IMR-90 (cell line): ENCODE measurements around the gene TRIM66. TPM values are rescaled to one million over a fixed set of nuclear protein-coding genes. Genes with fewer than 3 reads are reported as not detected.

Source experiments
- ATAC-seq: fragments of 200-7000 bp; cut with Tn5 transposase; 2 replicates; pipeline ENCODE4 v1.9.1; 2020; ENCODE audit warnings: low read depth, mild to moderate bottlenecking, moderate library complexity
- BruUV-seq: library from RNA; stranded (reverse); fragments of 400-500 nt; replicated peaks from 2 replicates; lab custom pipeline; 2021; lab: Mats Ljungman, UMichigan
- CTCF ChIA-PET: fragments of 300-600 bp; formaldehyde crosslinking; extraction: SDS; loops from one replicate; lab custom pipeline; 2021; ENCODE audit warnings: antibody characterized with exemption; lab: Yijun Ruan, JAX
- POLR2A ChIA-PET: fragments of 300-600 bp; sonication (Branson Sonifier 250); formaldehyde crosslinking; loops from one replicate; lab custom pipeline; 2022; ENCODE audit warnings: antibody characterized with exemption; ENCODE audit not compliant: unreplicated experiment; lab: Charles Lee
- DNase-seq: peaks from one replicate; pipeline ENCODE4 v3.0.0; 2013
- H2AFZ ChIP-seq: replicated peaks from 2 replicates; pipeline ENCODE3; 2013; ENCODE audit warnings: low read length, mild to moderate bottlenecking; ENCODE audit not compliant: poor library complexity
- H2AK5ac ChIP-seq: 2 replicates; pipeline ENCODE4 v1.6.1; 2013; ENCODE audit warnings: low read depth, low read length, inconsistent platforms
- H2AK9ac ChIP-seq: replicated peaks from 2 replicates; pipeline ENCODE3; 2013; ENCODE audit warnings: mild to moderate bottlenecking, low read depth, low read length, moderate library complexity; ENCODE audit not compliant: poor library complexity
- H2BK120ac ChIP-seq: 2 replicates; pipeline ENCODE4 v1.6.1; 2013; ENCODE audit warnings: low read depth, low read length, inconsistent platforms
- H2BK15ac ChIP-seq: 3 replicates; pipeline ENCODE4 v1.6.1; 2013; ENCODE audit warnings: low read depth, low read length, inconsistent platforms
- H2BK20ac ChIP-seq: 2 replicates; pipeline ENCODE4 v1.6.1; 2013; ENCODE audit warnings: low read depth, mild to moderate bottlenecking, inconsistent platforms, low read length, moderate library complexity
- H2BK5ac ChIP-seq: 2 replicates; pipeline ENCODE4 v1.6.1; 2013; ENCODE audit warnings: mild to moderate bottlenecking, low read depth, low read length, inconsistent platforms; ENCODE audit not compliant: poor library complexity, severe bottlenecking
- H3K14ac ChIP-seq: replicated peaks from 2 replicates; pipeline ENCODE4 v1.6.1; 2013; ENCODE audit warnings: low read depth, low read length, inconsistent platforms
- H3K18ac ChIP-seq: 2 replicates; pipeline ENCODE4 v1.6.1; 2013; ENCODE audit warnings: low read depth, low read length, control low read depth
- H3K23ac ChIP-seq: 2 replicates; pipeline ENCODE4 v1.6.1; 2013; ENCODE audit warnings: low read depth, low read length, inconsistent platforms
- H3K27ac ChIP-seq: 2 replicates; pipeline ENCODE4 v1.5.1; 2013; ENCODE audit warnings: mild to moderate bottlenecking, control low read depth, low read length; ENCODE audit not compliant: insufficient read depth
- H3K27me3 ChIP-seq: 2 replicates; pipeline ENCODE4 v1.6.1; 2013; ENCODE audit warnings: low read length; ENCODE audit not compliant: control insufficient read depth, insufficient read depth
- H3K36me3 ChIP-seq: 2 replicates; pipeline ENCODE4 v1.6.1; 2013; ENCODE audit warnings: low read length, mixed read lengths; ENCODE audit not compliant: control insufficient read depth, insufficient read depth
- H3K4ac ChIP-seq: 2 replicates; pipeline ENCODE4 v1.6.1; 2013; ENCODE audit warnings: low read depth, low read length, inconsistent platforms
- H3K4me1 ChIP-seq: 2 replicates; pipeline ENCODE4 v1.6.1; 2013; ENCODE audit warnings: low read length, mixed read lengths; ENCODE audit not compliant: control insufficient read depth, insufficient read depth
- H3K4me2 ChIP-seq: 2 replicates; pipeline ENCODE4 v1.6.1; 2013; ENCODE audit warnings: low read depth, mild to moderate bottlenecking, control low read depth, low read length, moderate library complexity
- H3K4me3 ChIP-seq: 2 replicates; pipeline ENCODE4 v1.5.1; 2013; ENCODE audit warnings: low read depth, mild to moderate bottlenecking, control low read depth, low read length, moderate library complexity; ENCODE audit not compliant: insufficient read depth
- H3K56ac ChIP-seq: 2 replicates; pipeline ENCODE4 v1.6.1; 2013; ENCODE audit warnings: low read length, inconsistent platforms; ENCODE audit not compliant: insufficient read depth; ENCODE audit errors: extremely low read depth
- H3K79me1 ChIP-seq, 2 experiments: 2 replicates each; pipeline ENCODE4 v1.6.1; 2013; ENCODE audit warnings: low read length in 2 of 2, inconsistent platforms in 1 of 2, low read depth in 1 of 2
- H3K9ac ChIP-seq: 2 replicates; pipeline ENCODE4 v1.6.1; 2013; ENCODE audit warnings: low read depth, low read length, control low read depth
- H3K9me1 ChIP-seq: 2 replicates; pipeline ENCODE4 v1.6.1; 2013; ENCODE audit warnings: low read length, inconsistent platforms; ENCODE audit not compliant: insufficient read depth
- H3K9me3 ChIP-seq: 2 replicates; pipeline ENCODE4 v1.6.1; 2013; ENCODE audit warnings: low read length; ENCODE audit not compliant: control insufficient read depth, insufficient read depth
- H4K20me1 ChIP-seq: 2 replicates; pipeline ENCODE4 v1.6.1; 2013; ENCODE audit warnings: low read length, inconsistent platforms; ENCODE audit not compliant: insufficient read depth
- H4K5ac ChIP-seq: 2 replicates; pipeline ENCODE4 v1.6.1; 2013; ENCODE audit warnings: mild to moderate bottlenecking, low read depth, low read length, control low read depth
- H4K8ac ChIP-seq, 2 experiments: 2 replicates each; pipeline ENCODE4 v1.6.1; 2013; ENCODE audit warnings: low read depth in 2 of 2, low read length in 2 of 2, control low read depth in 1 of 2, inconsistent platforms in 1 of 2
- H4K91ac ChIP-seq: 2 replicates; pipeline ENCODE4 v1.6.1; 2013; ENCODE audit warnings: low read depth, low read length, inconsistent platforms; ENCODE audit not compliant: insufficient read depth
- BHLHE40 ChIP-seq: fragments of 150-350 bp; IDR thresholded peaks from 2 replicates; pipeline ENCODE4 v1.6.1; 2016; ENCODE audit warnings: mild to moderate bottlenecking, low read depth, low read length
- CEBPB ChIP-seq: IDR thresholded peaks from 2 replicates; pipeline ENCODE4 v1.6.1; 2012; ENCODE audit warnings: low read depth, low read length, improper control_type of control experiment
- CHD1 ChIP-seq: IDR thresholded peaks from 2 replicates; pipeline ENCODE4 v1.6.1; 2012; ENCODE audit warnings: low read depth, low read length, improper control_type of control experiment
- FOS ChIP-seq: fragments of 150-350 bp; IDR thresholded peaks from 2 replicates; pipeline ENCODE4 v1.6.1; 2016; ENCODE audit warnings: low read depth, low read length
- MAFK ChIP-seq: IDR thresholded peaks from 2 replicates; pipeline ENCODE4 v1.6.1; 2012; ENCODE audit warnings: low read depth, low read length, improper control_type of control experiment
- MAZ ChIP-seq: IDR thresholded peaks from 2 replicates; pipeline ENCODE4 v1.6.1; 2012; ENCODE audit warnings: low read depth, mild to moderate bottlenecking, low read length, improper control_type of control experiment, moderate library complexity, borderline replicate concordance
- MXI1 ChIP-seq: IDR thresholded peaks from 2 replicates; pipeline ENCODE4 v1.6.1; 2012; ENCODE audit warnings: low read depth, mild to moderate bottlenecking, low read length, moderate library complexity, borderline replicate concordance
- NFE2L2 ChIP-seq: fragments of 150-350 bp; IDR thresholded peaks from 2 replicates; pipeline ENCODE4 v1.6.1; 2016; ENCODE audit warnings: low read depth, mild to moderate bottlenecking, low read length
- POLR2A ChIP-seq: IDR thresholded peaks from 2 replicates; pipeline ENCODE4 v1.6.1; 2012; ENCODE audit warnings: mild to moderate bottlenecking, low read depth, low read length
- RAD21 ChIP-seq: IDR thresholded peaks from 2 replicates; pipeline ENCODE4 v1.6.1; 2012; ENCODE audit warnings: low read length, improper control_type of control experiment
- RCOR1 ChIP-seq: IDR thresholded peaks from 2 replicates; pipeline ENCODE4 v1.6.1; 2012; ENCODE audit warnings: mild to moderate bottlenecking, low read length, improper control_type of control experiment; ENCODE audit not compliant: insufficient replicate concordance
- RFX5 ChIP-seq: IDR thresholded peaks from 2 replicates; pipeline ENCODE4 v1.8.0; 2012; ENCODE audit warnings: low read depth, mild to moderate bottlenecking, low read length, moderate library complexity
- SMC3 ChIP-seq: fragments of 150-350 bp; IDR thresholded peaks from 2 replicates; pipeline ENCODE4 v1.6.1; 2016; ENCODE audit warnings: low read depth, mild to moderate bottlenecking, antibody characterized with exemption, low read length, moderate library complexity
- WGBS, 2 experiments: methylation state at CpG; one replicate each; pipeline versions ENCODE4 v1.1.5 to v1.1.7; 2013; ENCODE audit warnings: missing lambda C conversion rate in 2 of 2; ENCODE audit not compliant: insufficient read length in 1 of 2; ENCODE audit errors: extremely low coverage in 2 of 2; 5-methylcytosine and 5-hydroxymethylcytosine counted together
- dilution Hi-C: fragments of 300-500 bp; cut with HindIII; formaldehyde crosslinking; loops from one replicate; pipeline ENCODE4 v1.14.3; 2018; ENCODE audit warnings: low sequenced_read_pairs; ENCODE audit not compliant: unreplicated experiment
- in situ Hi-C: fragments of 300-500 bp; cut with MboI; formaldehyde crosslinking; loops from 3 replicates; pipeline ENCODE4 v1.14.3; 2019; ENCODE audit warnings: low sequenced_read_pairs, inconsistent platforms, mixed read lengths
- intact Hi-C: fragments of 100-400 bp; cut with micrococcal nuclease; formaldehyde crosslinking; loops from 2 replicates; pipeline ENCODE4 v1.10.0; 2022
- polyA plus RNA-seq, 3 experiments: library from polyadenylated mRNA; depleted of rRNA; stranded (reverse); fragments of >200 nt; gene quantifications; 2 replicates each; pipeline ENCODE4 v1.2.3, GENCODE V29; 2012; ENCODE audit warnings: low replicate concordance in 1 of 3
- total RNA-seq: library from RNA; depleted of rRNA; stranded (reverse); fragments of >200 nt; gene quantifications from 2 replicates; pipeline ENCODE4 v1.2.3, GENCODE V29; 2012
- TF ChIP-seq, protein P1 (sequence below): fragments of 150-350 bp; IDR thresholded peaks from 2 replicates; pipeline ENCODE4 v1.6.1; 2016; ENCODE audit warnings: low read depth, mild to moderate bottlenecking, low read length, moderate library complexity, borderline replicate concordance
- TF ChIP-seq, protein P2 (sequence below): fragments of 150-350 bp; IDR thresholded peaks from 2 replicates; pipeline ENCODE4 v1.6.1; 2017; ENCODE audit warnings: mild to moderate bottlenecking, antibody characterized with exemption, low read length, low read depth
- TF ChIP-seq, protein P3 (sequence below): conservative IDR thresholded peaks from 2 replicates; pipeline ENCODE4 v1.5.1; 2012; ENCODE audit warnings: mild to moderate bottlenecking, low read depth, low read length, improper control_type of control experiment

Gene TRIM66
- total and polyA plus RNA-seq, 2 of the 4 experiments (the other 2 are of a cell fraction), result 4.4 to 5.0 TPM

DNA sequence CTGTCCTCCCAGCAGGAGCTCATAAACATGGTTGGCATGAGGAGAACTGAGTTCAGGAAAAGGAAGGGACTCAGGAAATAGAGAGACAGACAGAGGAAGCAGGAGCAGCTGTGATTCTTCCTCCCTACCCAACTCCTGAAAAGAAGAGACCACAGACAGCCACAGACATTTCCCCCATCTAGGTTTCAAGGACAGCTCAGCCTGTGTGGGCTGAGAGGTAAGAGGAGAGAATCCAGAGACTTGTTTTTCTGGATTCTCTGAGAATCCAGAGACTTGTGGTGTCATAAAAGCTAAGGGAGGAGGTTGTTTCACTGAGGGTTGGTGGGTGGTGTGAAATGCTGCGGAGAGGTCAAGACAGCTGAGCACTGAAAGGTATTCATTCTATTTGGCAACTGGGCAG is 69.4 kb downstream of the TRIM66 start:
- peaks cover 2% of the 10 kb centered on the region for H3K4me1 ChIP-seq
- H4K5ac ChIP-seq, result no peak overlapping the region
- H3K36me3 ChIP-seq, result peaks cover 19% of the 10 kb centered on the region
- ATAC-seq (no peak), DNase-seq (no peak)
- H3K79me1 ChIP-seq, result no peaks in the 10 kb centered on the region
- 83% methylated on average over 1 of the region's 1 CpG; no CpG with 5 or more reads in 1 of the 2 experiments for WGBS, 2 experiments
- no peak overlapping the region for H3K23ac ChIP-seq
- BruUV-seq, result no TSS peak
- TF ChIP-seq POLR2A (no peak), MAFK (no peak), BHLHE40 (no peak), MXI1 (no peak), MAZ (no peak), SMC3 (no peak), NFE2L2 (no peak), CHD1 (no peak), FOS (no peak), RAD21 (no peak), RFX5 (no peak), CEBPB (no peak), RCOR1 (no peak)
- TF ChIP-seq, protein P1, sequence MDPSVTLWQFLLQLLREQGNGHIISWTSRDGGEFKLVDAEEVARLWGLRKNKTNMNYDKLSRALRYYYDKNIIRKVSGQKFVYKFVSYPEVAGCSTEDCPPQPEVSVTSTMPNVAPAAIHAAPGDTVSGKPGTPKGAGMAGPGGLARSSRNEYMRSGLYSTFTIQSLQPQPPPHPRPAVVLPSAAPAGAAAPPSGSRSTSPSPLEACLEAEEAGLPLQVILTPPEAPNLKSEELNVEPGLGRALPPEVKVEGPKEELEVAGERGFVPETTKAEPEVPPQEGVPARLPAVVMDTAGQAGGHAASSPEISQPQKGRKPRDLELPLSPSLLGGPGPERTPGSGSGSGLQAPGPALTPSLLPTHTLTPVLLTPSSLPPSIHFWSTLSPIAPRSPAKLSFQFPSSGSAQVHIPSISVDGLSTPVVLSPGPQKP, result no peak
- TF ChIP-seq, protein P2, sequence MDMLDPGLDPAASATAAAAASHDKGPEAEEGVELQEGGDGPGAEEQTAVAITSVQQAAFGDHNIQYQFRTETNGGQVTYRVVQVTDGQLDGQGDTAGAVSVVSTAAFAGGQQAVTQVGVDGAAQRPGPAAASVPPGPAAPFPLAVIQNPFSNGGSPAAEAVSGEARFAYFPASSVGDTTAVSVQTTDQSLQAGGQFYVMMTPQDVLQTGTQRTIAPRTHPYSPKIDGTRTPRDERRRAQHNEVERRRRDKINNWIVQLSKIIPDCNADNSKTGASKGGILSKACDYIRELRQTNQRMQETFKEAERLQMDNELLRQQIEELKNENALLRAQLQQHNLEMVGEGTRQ, result no peak
- TF ChIP-seq, protein P3, sequence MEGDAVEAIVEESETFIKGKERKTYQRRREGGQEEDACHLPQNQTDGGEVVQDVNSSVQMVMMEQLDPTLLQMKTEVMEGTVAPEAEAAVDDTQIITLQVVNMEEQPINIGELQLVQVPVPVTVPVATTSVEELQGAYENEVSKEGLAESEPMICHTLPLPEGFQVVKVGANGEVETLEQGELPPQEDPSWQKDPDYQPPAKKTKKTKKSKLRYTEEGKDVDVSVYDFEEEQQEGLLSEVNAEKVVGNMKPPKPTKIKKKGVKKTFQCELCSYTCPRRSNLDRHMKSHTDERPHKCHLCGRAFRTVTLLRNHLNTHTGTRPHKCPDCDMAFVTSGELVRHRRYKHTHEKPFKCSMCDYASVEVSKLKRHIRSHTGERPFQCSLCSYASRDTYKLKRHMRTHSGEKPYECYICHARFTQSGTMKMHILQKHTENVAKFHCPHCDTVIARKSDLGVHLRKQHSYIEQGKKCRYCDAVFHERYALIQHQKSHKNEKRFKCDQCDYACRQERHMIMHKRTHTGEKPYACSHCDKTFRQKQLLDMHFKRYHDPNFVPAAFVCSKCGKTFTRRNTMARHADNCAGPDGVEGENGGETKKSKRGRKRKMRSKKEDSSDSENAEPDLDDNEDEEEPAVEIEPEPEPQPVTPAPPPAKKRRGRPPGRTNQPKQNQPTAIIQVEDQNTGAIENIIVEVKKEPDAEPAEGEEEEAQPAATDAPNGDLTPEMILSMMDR, result no peak
- no peak overlapping the region for H2BK20ac ChIP-seq
- H3K14ac ChIP-seq, result no peak overlapping the region
- H3K9ac ChIP-seq, result no peak overlapping the region
- intact Hi-C loops, result no loop called here
- H3K9me1 ChIP-seq, result 0 out of 2 replicates have a peak, but pooled peaks cover 4% of the 10 kb centered on the region
- dilution Hi-C loops, result no loop called here
- H2AK5ac ChIP-seq, result no peak overlapping the region
- H3K9me3 ChIP-seq, result no peaks in the 10 kb centered on the region
- H2BK120ac ChIP-seq, result no peak overlapping the region
- CTCF ChIA-PET, result interaction anchor here (0.6 to 0.9 kb wide), 2 partner anchors 10 to 411 kb away, joined by 3 to 4 read pairs; no protein-coding TSS in a partner anchor
- H2AK9ac ChIP-seq, result no peak overlapping the region
- no peak overlapping the region for H2AFZ ChIP-seq
- H3K4ac ChIP-seq, result no peak overlapping the region
- no peak overlapping the region for H2BK15ac ChIP-seq
- H3K18ac ChIP-seq, result no peak overlapping the region
- H3K27me3 ChIP-seq, result no peaks in the 10 kb centered on the region
- H4K8ac ChIP-seq, result no peak overlapping the region
- no peak overlapping the region for H2BK5ac ChIP-seq
- POLR2A ChIA-PET, result no interaction called here
- in situ Hi-C loops, result no loop called here
- H3K4me3 ChIP-seq, result no peak overlapping the region
- no peak overlapping the region for H3K27ac ChIP-seq
- H3K56ac ChIP-seq, result no peak overlapping the region
- H4K20me1 ChIP-seq, result no peaks in the 10 kb centered on the region
- no peak overlapping the region for H3K4me2 ChIP-seq
- no peak overlapping the region for H4K91ac ChIP-seq
